ENCODE measurements around the gene PRDM1.

Gene PRDM1

GRCh38 chr6:106120406-106120805, 34.3 kb downstream of the PRDM1 start:
- no peaks in the 10 kb centered on the region for H3K27me3 ChIP-seq (ENCODE audit: insufficient read depth, low read length, poor library complexity, severe bottlenecking)
- no peaks in the 10 kb centered on the region for H3K79me2 ChIP-seq (ENCODE audit: insufficient read depth, low read length)
- no peak overlapping the region for H3K4me2 ChIP-seq (ENCODE audit: low read depth, low read length, poor library complexity, severe bottlenecking)
- H3K4me3 ChIP-seq (ENCODE audit: low read length, poor library complexity, severe bottlenecking) = no peak overlapping the region
- no peak overlapping the region for H3K9ac ChIP-seq (ENCODE audit: low read depth, low read length, poor library complexity, severe bottlenecking)
- H3K9me3 ChIP-seq (ENCODE audit: insufficient read depth, low read depth, low read length) = no peaks in the 10 kb centered on the region
- no peaks in the 10 kb centered on the region for H4K20me1 ChIP-seq (ENCODE audit: insufficient read depth, low read length, poor library complexity, severe bottlenecking)
- H2AFZ ChIP-seq (ENCODE audit: low read length) = no peak overlapping the region
- no peaks in the 10 kb centered on the region for H3K36me3 ChIP-seq (ENCODE audit: insufficient read depth, low read length)
- peaks cover 42% of the 10 kb centered on the region for H3K4me1 ChIP-seq (ENCODE audit: insufficient read depth, low read length, poor library complexity, severe bottlenecking)
- H3K9me2 ChIP-seq (replicated peaks; ENCODE audit: low read depth, low read length) = no peaks in the 10 kb centered on the region
- H3F3A ChIP-seq (ENCODE audit: low read depth) = peaks cover 3% of the 10 kb centered on the region; the same call in 1 of the 2 replicates
- TF ChIP-seq CTCF (conservative IDR thresholded peaks at IDR 0.05; ENCODE audit: low read length) = no peak
- TF ChIP-seq EZH2phosphoT487 (IDR thresholded peaks at IDR 0.05; ENCODE audit: borderline replicate concordance) = no peak

- H2AFZ ChIP-seq (ENCODE audit: low read length) = no peak overlapping the region
- H3K9ac ChIP-seq (ENCODE audit: low read depth, low read length, poor library complexity, severe bottlenecking) = no peak overlapping the region
- H3K4me3 ChIP-seq (ENCODE audit: low read length, poor library complexity, severe bottlenecking) = no peak overlapping the region
- peaks cover 27% of the 10 kb centered on the region for H3K4me1 ChIP-seq (ENCODE audit: insufficient read depth, low read length, poor library complexity, severe bottlenecking)
- TF ChIP-seq EZH2phosphoT487 (IDR thresholded peaks at IDR 0.05; ENCODE audit: borderline replicate concordance) = no peak
- no peak for TF ChIP-seq CTCF (conservative IDR thresholded peaks at IDR 0.05; ENCODE audit: low read length)
- no peaks in the 10 kb centered on the region for H4K20me1 ChIP-seq (ENCODE audit: insufficient read depth, low read length, poor library complexity, severe bottlenecking)
- no peaks in the 10 kb centered on the region for H3K79me2 ChIP-seq (ENCODE audit: insufficient read depth, low read length)
- no peaks in the 10 kb centered on the region for H3K36me3 ChIP-seq (ENCODE audit: insufficient read depth, low read length)
- H3K9me2 ChIP-seq (replicated peaks; ENCODE audit: low read depth, low read length) = no peaks in the 10 kb centered on the region
- 0 out of 2 replicates have a peak, but pooled peaks cover under 1% of the 10 kb centered on the region for H3F3A ChIP-seq (ENCODE audit: low read depth)
- H3K9me3 ChIP-seq (ENCODE audit: insufficient read depth, low read depth, low read length) = no peaks in the 10 kb centered on the region
- no peak overlapping the region for H3K4me2 ChIP-seq (ENCODE audit: low read depth, low read length, poor library complexity, severe bottlenecking)
- no peaks in the 10 kb centered on the region for H3K27me3 ChIP-seq (ENCODE audit: insufficient read depth, low read length, poor library complexity, severe bottlenecking)
These were observed 36.3 kb downstream of the PRDM1 start for GRCh38 chr6:106122306-106122918.

GRCh38 chr6:106122938-106123656, 37.0 kb downstream of the PRDM1 start:
- H3K4me3 ChIP-seq (ENCODE audit: low read length, poor library complexity, severe bottlenecking) = no peak overlapping the region
- H3K36me3 ChIP-seq (ENCODE audit: insufficient read depth, low read length) = no peaks in the 10 kb centered on the region
- no peak for TF ChIP-seq EZH2phosphoT487 (IDR thresholded peaks at IDR 0.05; ENCODE audit: borderline replicate concordance)
- TF ChIP-seq CTCF (conservative IDR thresholded peaks at IDR 0.05; ENCODE audit: low read length) = no peak
- no peaks in the 10 kb centered on the region for H3K79me2 ChIP-seq (ENCODE audit: insufficient read depth, low read length)
- no peaks in the 10 kb centered on the region for H3K9me3 ChIP-seq (ENCODE audit: insufficient read depth, low read depth, low read length)
- no peak overlapping the region for H2AFZ ChIP-seq (ENCODE audit: low read length)
- H3K27me3 ChIP-seq (ENCODE audit: insufficient read depth, low read length, poor library complexity, severe bottlenecking) = no peaks in the 10 kb centered on the region
- no peak overlapping the region for H3K4me2 ChIP-seq (ENCODE audit: low read depth, low read length, poor library complexity, severe bottlenecking)
- no peaks in the 10 kb centered on the region for H3F3A ChIP-seq (ENCODE audit: low read depth)
- H3K9ac ChIP-seq (ENCODE audit: low read depth, low read length, poor library complexity, severe bottlenecking) = no peak overlapping the region
- H4K20me1 ChIP-seq (ENCODE audit: insufficient read depth, low read length, poor library complexity, severe bottlenecking) = no peaks in the 10 kb centered on the region
- H3K4me1 ChIP-seq (ENCODE audit: insufficient read depth, low read length, poor library complexity, severe bottlenecking) = peaks cover 21% of the 10 kb centered on the region
- no peaks in the 10 kb centered on the region for H3K9me2 ChIP-seq (replicated peaks; ENCODE audit: low read depth, low read length)

Measured in Loucy (cell line).